ENCODE results near the gene DTNB.
"Not testable (repeated sequence)": the region's sequence is repeated elsewhere in the genome, so short reads cannot be mapped to it uniquely, and the experiment has no call there.

The DTNB gene

DNA sequence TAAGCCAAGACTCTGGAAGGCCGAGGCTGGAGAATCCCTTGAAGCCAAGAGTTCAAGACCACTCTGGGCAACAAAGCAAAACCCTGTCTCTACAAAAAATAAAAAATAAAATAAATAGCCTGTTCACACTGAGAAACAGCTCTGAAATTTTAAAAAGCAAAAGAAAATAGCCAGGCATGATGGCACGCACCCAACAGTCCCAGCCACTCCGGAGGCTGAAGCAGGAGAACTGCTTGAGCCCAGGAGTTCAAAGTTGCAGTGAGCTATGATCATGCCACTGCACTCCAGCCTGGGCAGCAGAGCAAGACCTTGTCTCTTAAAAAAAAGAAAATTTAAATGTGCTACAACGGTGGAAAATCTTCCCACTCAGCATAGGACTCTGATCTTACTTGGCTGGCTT, 52.7 kb downstream of the DTNB start:
- no peak for DNase-seq

DNA sequence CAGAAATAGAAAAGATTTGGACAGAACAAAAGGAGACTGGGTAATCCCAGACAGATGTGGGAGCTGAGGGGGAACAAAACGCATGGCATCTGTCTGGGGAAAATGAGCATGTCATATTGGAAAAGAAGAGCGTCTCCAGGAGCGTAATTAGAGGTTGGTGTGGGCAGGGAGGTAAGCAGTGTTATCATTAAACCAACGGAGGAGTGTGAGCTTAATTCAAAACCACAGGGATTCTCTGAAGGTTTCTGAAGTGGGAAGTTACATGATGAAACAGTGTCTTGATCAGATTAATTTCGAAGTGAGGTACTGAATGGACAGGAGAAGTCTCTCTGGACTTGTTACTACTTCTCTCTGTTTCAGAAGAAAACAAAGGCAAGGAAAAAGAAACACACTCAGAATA, 53.3 kb downstream of the DTNB start:
- DNase-seq = no peak

- no peak for DNase-seq
Measured at GRCh38 chr2:25619185-25619584, 54.2 kb downstream of the DTNB start.

DNA sequence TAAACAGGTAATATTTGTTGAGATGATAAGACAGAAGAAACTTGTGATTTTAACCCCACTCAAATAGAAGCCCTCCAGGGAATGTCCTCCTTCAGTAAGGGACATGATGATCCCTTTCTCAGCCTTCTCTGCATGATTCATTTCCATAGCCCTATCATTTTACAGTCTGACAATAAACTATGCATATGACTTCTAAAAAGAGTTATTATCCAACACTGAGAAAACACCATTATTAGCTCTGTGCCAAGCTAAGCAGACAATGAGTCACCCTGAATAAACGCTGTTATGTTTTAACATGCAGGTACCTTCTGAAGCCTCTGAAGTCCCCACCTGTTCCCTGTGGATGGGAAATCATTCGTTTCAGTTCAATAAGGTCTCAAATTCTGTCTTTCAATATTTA, 54.7 kb downstream of the DTNB start:
- DNase-seq = peak; percentile 72

GRCh38 chr2:25617948-25618646, 55.3 kb downstream of the DTNB start:
- DNase-seq = peak; percentile 70

GRCh38 chr2:25615920-25616319, 57.5 kb downstream of the DTNB start:
- DNase-seq = no peak

GRCh38 chr2:25615386-25615785, 58.0 kb downstream of the DTNB start:
- no peak for DNase-seq

DNA sequence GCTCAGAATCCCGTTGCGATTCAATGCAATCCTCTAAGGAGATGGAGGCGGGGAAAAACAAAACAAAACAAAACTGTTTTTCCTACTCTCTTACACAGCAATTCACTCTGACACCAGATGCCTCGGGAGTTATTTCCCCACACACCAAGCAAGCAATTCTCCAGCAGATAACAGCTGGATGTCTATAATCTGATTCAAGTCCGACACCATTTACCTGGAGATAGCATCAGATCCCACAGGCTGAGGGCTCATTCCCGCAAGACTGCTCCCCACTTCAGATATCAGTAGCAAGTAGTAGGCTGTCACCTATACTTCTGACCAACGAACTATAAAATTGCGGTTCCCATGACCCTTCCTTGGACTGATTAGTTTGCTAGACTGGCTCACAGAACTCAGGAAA, 58.7 kb downstream of the DTNB start:
- DNase-seq = no peak

DNA sequence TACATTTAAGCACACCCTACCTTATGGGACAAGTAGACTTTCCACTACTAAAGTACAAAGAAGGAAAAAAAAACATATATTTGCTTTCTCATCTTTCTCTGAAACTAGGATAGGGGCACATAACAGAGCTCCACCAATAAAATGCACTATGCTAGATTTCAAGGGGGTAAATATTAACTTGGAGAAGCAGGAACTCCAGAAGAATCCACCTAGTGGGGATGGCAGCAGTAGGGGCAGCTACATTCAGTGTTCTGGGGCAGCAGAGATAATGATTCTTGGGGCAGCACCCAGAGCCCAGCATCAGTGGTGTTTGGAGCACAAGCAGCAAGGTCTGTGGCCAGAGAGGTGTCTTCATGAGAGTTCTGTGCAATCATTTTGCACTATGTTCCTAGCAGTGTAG, 64.7 kb downstream of the DTNB start:
- DNase-seq = no peak

GRCh38 chr2:25606892-25607291, 66.5 kb downstream of the DTNB start:
- peak; percentile 40 for DNase-seq

- no peak for DNase-seq
Measured at GRCh38 chr2:25602333-25602723, 71.0 kb downstream of the DTNB start.

GRCh38 chr2:25601711-25602332, 71.6 kb downstream of the DTNB start:
- DNase-seq = not testable (repeated sequence)

GRCh38 chr2:25598911-25599310, 74.5 kb downstream of the DTNB start:
- no peak for DNase-seq

GRCh38 chr2:25598332-25598731, 75.0 kb downstream of the DTNB start:
- no peak for DNase-seq

GRCh38 chr2:25597881-25598280, 75.5 kb downstream of the DTNB start:
- no peak for DNase-seq

GRCh38 chr2:25596516-25597244, 76.7 kb downstream of the DTNB start:
- no peak for DNase-seq

GRCh38 chr2:25595393-25595792, 78.0 kb downstream of the DTNB start:
- no peak for DNase-seq

- DNase-seq = no peak
Measured at GRCh38 chr2:25594991-25595390, 78.4 kb downstream of the DTNB start.

- DNase-seq = no peak
Measured at GRCh38 chr2:25592766-25593292, 80.5 kb downstream of the DTNB start.

GRCh38 chr2:25590921-25591505, 82.4 kb downstream of the DTNB start:
- no peak for DNase-seq

DNA sequence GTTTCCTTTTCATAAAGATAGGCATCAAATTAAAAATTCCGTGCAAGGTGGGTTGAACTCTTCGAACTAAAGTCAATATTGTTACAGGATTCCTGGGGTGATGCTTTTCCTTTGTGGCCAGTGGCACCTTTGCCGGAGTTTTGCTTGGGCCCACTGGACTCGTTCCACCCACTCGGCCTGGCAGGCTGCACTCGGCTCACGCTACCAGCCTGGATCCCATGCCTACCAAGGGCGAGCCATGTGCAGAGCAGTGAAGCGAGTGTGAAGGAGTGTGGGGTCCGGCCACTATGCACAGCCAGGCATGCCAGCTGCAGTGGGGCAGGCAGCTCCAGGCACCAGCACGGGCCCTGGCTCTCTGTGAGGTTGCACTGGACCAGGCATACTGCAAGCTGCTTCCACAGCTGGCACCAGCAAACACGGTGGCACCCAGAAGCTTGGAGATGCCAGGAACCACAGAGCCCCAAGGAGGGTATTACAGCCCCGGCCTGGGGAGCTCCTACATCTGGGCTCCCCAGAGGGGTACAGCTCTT, 83.6 kb downstream of the DTNB start:
- no peak for DNase-seq

- DNase-seq = no peak
Measured at GRCh38 chr2:25588576-25588975, 84.8 kb downstream of the DTNB start.

- DNase-seq = peak; percentile 16
Measured at GRCh38 chr2:25587361-25587760, 86.0 kb downstream of the DTNB start.

All from HCEC 1CT (cell line).